ENCODE measurements around the gene GLP2R.

GLP2R gene

GRCh38 chr17:9814337-9814945 is 11.3 kb upstream of the GLP2R start:
- Histone ChIP-seq H3K9me3 (replicated peaks; ENCODE audit: insufficient read depth, low read length) (no peaks in the 10 kb centered on the region), H2AFZ (ENCODE audit: low read length) (no peak overlapping the region), H3K36me3 (replicated peaks; ENCODE audit: insufficient read depth, low read length) (no peaks in the 10 kb centered on the region), H3K4me2 (ENCODE audit: low read depth, low read length) (no peak overlapping the region), H3F3A (ENCODE audit: insufficient read depth, low read length) (no peaks in the 10 kb centered on the region), H3K27me3 (replicated peaks; ENCODE audit: insufficient read depth, low read length) (no peaks in the 10 kb centered on the region), H4K20me1 (ENCODE audit: insufficient read depth, low read length) (no peaks in the 10 kb centered on the region), H3K4me3 (ENCODE audit: low read length) (no peak overlapping the region), H3K4me1 (ENCODE audit: low read length) (no peaks in the 10 kb centered on the region), H3K27ac (ENCODE audit: low read length) (no peak overlapping the region), H3K9ac (ENCODE audit: low read length) (no peak overlapping the region), H3K79me2 (ENCODE audit: low read length) (no peaks in the 10 kb centered on the region), H3K9me2 (replicated peaks; ENCODE audit: insufficient read depth, low read length) (no peaks in the 10 kb centered on the region)
- DNase-seq = no peak
- no peak for TF ChIP-seq CTCF (IDR thresholded peaks at IDR 0.05; ENCODE audit: low read length)
- TF ChIP-seq EZH2phosphoT487 (IDR thresholded peaks at IDR 0.05; ENCODE audit: low read length) = no peak
- no peak for TF ChIP-seq EZH2 (optimal IDR thresholded peaks at IDR 0.05; ENCODE audit: low read depth, low read length)

DNA sequence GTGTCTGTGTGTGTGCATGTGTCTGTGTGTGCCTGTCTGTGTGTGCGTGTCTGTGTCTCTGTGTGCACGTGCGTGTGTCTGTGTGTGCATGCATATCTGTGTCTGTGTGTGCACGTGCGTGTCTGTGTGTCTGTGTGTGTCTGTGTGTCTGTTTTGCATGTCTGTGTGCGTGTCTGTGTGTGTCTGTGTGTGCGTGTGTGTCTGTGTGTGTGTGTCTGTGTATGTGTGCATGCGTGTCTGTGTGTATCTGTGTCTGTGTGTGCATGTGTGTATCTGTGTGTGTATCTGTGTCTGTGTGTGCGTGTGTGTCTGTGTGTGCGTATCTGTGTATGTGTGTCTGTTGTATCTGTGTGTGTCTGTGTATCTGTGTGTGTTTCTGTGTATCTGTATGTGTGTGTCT is 9.3 kb upstream of the GLP2R start:
- Histone ChIP-seq H3K27ac (ENCODE audit: low read length) (no peak overlapping the region), H3F3A (ENCODE audit: insufficient read depth, low read length) (no peaks in the 10 kb centered on the region), H3K36me3 (replicated peaks; ENCODE audit: insufficient read depth, low read length) (no peaks in the 10 kb centered on the region), H3K4me2 (ENCODE audit: low read depth, low read length) (no peak overlapping the region), H3K27me3 (replicated peaks; ENCODE audit: insufficient read depth, low read length) (no peaks in the 10 kb centered on the region), H3K4me1 (ENCODE audit: low read length) (no peaks in the 10 kb centered on the region), H4K20me1 (ENCODE audit: insufficient read depth, low read length) (no peaks in the 10 kb centered on the region), H3K4me3 (ENCODE audit: low read length) (no peak overlapping the region), H3K9me3 (replicated peaks; ENCODE audit: insufficient read depth, low read length) (no peaks in the 10 kb centered on the region), H2AFZ (ENCODE audit: low read length) (no peak overlapping the region), H3K9ac (ENCODE audit: low read length) (no peak overlapping the region), H3K79me2 (ENCODE audit: low read length) (no peaks in the 10 kb centered on the region), H3K9me2 (replicated peaks; ENCODE audit: insufficient read depth, low read length) (no peaks in the 10 kb centered on the region)
- DNase-seq = no peak
- TF ChIP-seq EZH2phosphoT487 (IDR thresholded peaks at IDR 0.05; ENCODE audit: low read length) (no peak), EZH2 (optimal IDR thresholded peaks at IDR 0.05; ENCODE audit: low read depth, low read length) (no peak), CTCF (IDR thresholded peaks at IDR 0.05; ENCODE audit: low read length) (no peak)

GRCh38 chr17:9817086-9817485 is 8.6 kb upstream of the GLP2R start:
- DNase-seq = no peak
- TF ChIP-seq EZH2phosphoT487 (IDR thresholded peaks at IDR 0.05; ENCODE audit: low read length) = no peak
- no peak for TF ChIP-seq CTCF (IDR thresholded peaks at IDR 0.05; ENCODE audit: low read length)
- no peak for TF ChIP-seq EZH2 (optimal IDR thresholded peaks at IDR 0.05; ENCODE audit: low read depth, low read length)

More at GRCh38 chr17:9817086-9817485, 8.6 kb upstream of the GLP2R start:
- Histone ChIP-seq H2AFZ (ENCODE audit: low read length) (no peak overlapping the region), H3F3A (ENCODE audit: insufficient read depth, low read length) (no peaks in the 10 kb centered on the region), H3K9ac (ENCODE audit: low read length) (no peak overlapping the region), H3K27ac (ENCODE audit: low read length) (no peak overlapping the region), H3K4me2 (ENCODE audit: low read depth, low read length) (no peak overlapping the region), H3K4me1 (ENCODE audit: low read length) (no peaks in the 10 kb centered on the region), H3K79me2 (ENCODE audit: low read length) (no peaks in the 10 kb centered on the region), H3K9me3 (replicated peaks; ENCODE audit: insufficient read depth, low read length) (no peaks in the 10 kb centered on the region), H3K4me3 (ENCODE audit: low read length) (no peak overlapping the region), H3K9me2 (replicated peaks; ENCODE audit: insufficient read depth, low read length) (no peaks in the 10 kb centered on the region), H3K36me3 (replicated peaks; ENCODE audit: insufficient read depth, low read length) (no peaks in the 10 kb centered on the region), H3K27me3 (replicated peaks; ENCODE audit: insufficient read depth, low read length) (no peaks in the 10 kb centered on the region), H4K20me1 (ENCODE audit: insufficient read depth, low read length) (no peaks in the 10 kb centered on the region)
